GM12878 (cell line): ENCODE data around the gene ORAI3. TPM values are rescaled to one million over a fixed set of nuclear protein-coding genes. Genes with fewer than 3 reads are reported as not detected.
A peak's percentile ranks its signal among the peaks of the same experiment; 100 is the strongest.

Experiments used
- ATAC-seq: fragments of 200-7000 bp; cut with Tn5 transposase; 3 replicates; pipeline ENCODE4 v1.9.1; 2020; ENCODE audit warnings: mild to moderate bottlenecking, moderate library complexity
- BruUV-seq: library from RNA; stranded (reverse); fragments of 400-500 nt; replicated peaks from 2 replicates; lab custom pipeline; 2021; lab: Mats Ljungman, UMichigan
- CTCF ChIA-PET: fragments of 300-600 bp; sonication (Branson Sonifier 250); formaldehyde crosslinking; extraction: SDS; loops from one replicate; lab custom pipeline; 2021; ENCODE audit warnings: inconsistent platforms; lab: Yijun Ruan, JAX
- POLR2A ChIA-PET: fragments of 350-600 bp; formaldehyde crosslinking; extraction: SDS; loops from one replicate; lab custom pipeline; 2021; ENCODE audit warnings: inconsistent platforms; lab: Charles Lee
- RAD21 ChIA-PET: fragments of 300-600 bp; sonication (Branson Sonifier 250); formaldehyde crosslinking; loops from one replicate; lab custom pipeline; 2023; ENCODE audit warnings: antibody characterized with exemption; ENCODE audit not compliant: unreplicated experiment; lab: Charles Lee
- SMC1A ChIA-PET: fragments of 300-600 bp; sonication (Branson Sonifier 250); formaldehyde crosslinking; loops from one replicate; lab custom pipeline; 2023; ENCODE audit not compliant: unreplicated experiment, uncharacterized antibody; lab: Charles Lee
- DNase-seq: peaks from one replicate; pipeline ENCODE4 v3.0.0-alpha.2; 2011; ENCODE audit warnings: low read depth, low spot score
- FAIRE-seq: peaks from 3 replicates; lab custom pipeline; 2011; peaks lifted over from hg19 to GRCh38; lab: Jason Lieb, UNC
- H2AFZ ChIP-seq: 2 replicates; pipeline ENCODE4 v1.6.0; 2011; ENCODE audit warnings: low read depth, low read length, control low read depth; ENCODE audit not compliant: control insufficient read depth
- H3K27ac ChIP-seq: 2 replicates; pipeline ENCODE4 v1.5.1; 2011; ENCODE audit warnings: control low read depth; ENCODE audit not compliant: control insufficient read depth, insufficient read depth
- H3K27me3 ChIP-seq, 2 experiments: replicated peaks in 1 of 2; 2 replicates each; pipeline versions ENCODE4 v1.6.0 to v1.6.1; 2011; ENCODE audit warnings: low read length in 1 of 2; ENCODE audit not compliant: control insufficient read depth in 2 of 2, insufficient read depth in 2 of 2
- H3K36me3 ChIP-seq, 2 experiments: 2 replicates each; pipeline ENCODE4 v1.5.1; 2011; ENCODE audit warnings: low read length in 1 of 2; ENCODE audit not compliant: control insufficient read depth in 2 of 2, insufficient read depth in 2 of 2
- H3K4me1 ChIP-seq: 2 replicates; pipeline ENCODE4 v1.6.1; 2011; ENCODE audit warnings: mild to moderate bottlenecking, low read length, moderate library complexity, mixed read lengths; ENCODE audit not compliant: control insufficient read depth, insufficient read depth
- H3K4me2 ChIP-seq: 2 replicates; pipeline ENCODE4 v1.6.0; 2011; ENCODE audit warnings: control low read depth; ENCODE audit not compliant: control insufficient read depth, insufficient read depth
- H3K4me3 ChIP-seq: fragments of 200-600 bp; sonication (generic); 2 replicates; pipeline ENCODE4 v1.5.1; 2016
- H3K79me2 ChIP-seq: 2 replicates; pipeline ENCODE4 v1.6.0; 2011; ENCODE audit warnings: low read length; ENCODE audit not compliant: control insufficient read depth, insufficient read depth
- H3K9ac ChIP-seq: 2 replicates; pipeline ENCODE4 v1.8.0; 2011; ENCODE audit warnings: low read length, control low read depth, mixed read lengths; ENCODE audit not compliant: control insufficient read depth, insufficient read depth
- H3K9me3 ChIP-seq: replicated peaks from 3 replicates; pipeline ENCODE4 v1.5.1; 2011; ENCODE audit warnings: mild to moderate bottlenecking, low read length; ENCODE audit not compliant: control insufficient read depth, insufficient read depth
- H4K20me1 ChIP-seq: 2 replicates; pipeline ENCODE4 v1.6.0; 2011; ENCODE audit not compliant: control insufficient read depth, insufficient read depth
- ASH2L ChIP-seq: fragments of 300-600, 200-600 bp; sonication (generic); IDR thresholded peaks from 2 replicates; pipeline ENCODE4 v1.6.1; 2017; ENCODE audit warnings: low read depth, mild to moderate bottlenecking, borderline replicate concordance
- CBFB ChIP-seq: IDR thresholded peaks from 2 replicates; pipeline ENCODE4 v1.6.1; 2016; ENCODE audit warnings: antibody characterized with exemption, low read depth
- CREM ChIP-seq: IDR thresholded peaks from 2 replicates; pipeline ENCODE4 v1.6.1; 2014; ENCODE audit warnings: antibody characterized with exemption, low read depth
- GABPA ChIP-seq: IDR thresholded peaks from 2 replicates; pipeline ENCODE4 v1.6.1; 2014; ENCODE audit warnings: antibody characterized with exemption, low read depth, mild to moderate bottlenecking, inconsistent platforms
- HDGF ChIP-seq: fragments of 450-650 bp; IDR thresholded peaks from 2 replicates; pipeline ENCODE4 v1.6.1; 2016; ENCODE audit warnings: antibody characterized with exemption
- PAX8 ChIP-seq: fragments of 450-650 bp; IDR thresholded peaks from 2 replicates; pipeline ENCODE4 v1.6.1; 2017; ENCODE audit warnings: mild to moderate bottlenecking, moderate library complexity
- TARDBP ChIP-seq: IDR thresholded peaks from 2 replicates; pipeline ENCODE4 v1.6.1; 2016; ENCODE audit warnings: borderline replicate concordance
- WGBS: methylation state at CpG from one replicate; pipeline ENCODE4 v1.1.6; 2016; ENCODE audit warnings: low lambda C conversion rate; ENCODE audit not compliant: insufficient replicate concordance, insufficient coverage; ENCODE audit errors: missing lambda C conversion rate; 5-methylcytosine and 5-hydroxymethylcytosine counted together
- in situ Hi-C: fragments of 300-500 bp; cut with MboI; formaldehyde crosslinking; loops from 9 replicates; pipeline ENCODE4 v1.14.3; 2018; ENCODE audit warnings: mixed read lengths
- intact Hi-C: fragments of 100-400 bp; cut with micrococcal nuclease; formaldehyde crosslinking; loops from one replicate; pipeline ENCODE4 v1.14.2; 2022; ENCODE audit not compliant: unreplicated experiment
- polyA plus RNA-seq, 11 experiments: library from polyadenylated mRNA; depleted of rRNA in 4 of 11; unstranded in 6 of 11; stranded (reverse) in 5 of 11; fragments of >200 nt; fragmentation: Nextera tagmentation in 4 of 11; fragmentation: Illumina TruSeq in 1 of 11; extraction: Ambion mirVana in 4 of 11; extraction: Trizol in 1 of 11; gene quantifications; 1 replicate in 1 of 11; 2 replicates in 10 of 11; pipeline versions ENCODE4 v1.2.1 to v1.2.3, GENCODE V29; 2011 to 2016; ENCODE audit warnings: inconsistent platforms in 2 of 11, missing spikeins in 2 of 11, low read depth in 1 of 11
- total RNA-seq, 4 experiments: library from RNA; depleted of rRNA in 3 of 4; stranded (reverse); fragments of >200 nt in 3 of 4; fragmentation: Illumina TruSeq in 1 of 4; extraction: Trizol in 1 of 4; gene quantifications; 2 replicates each; pipeline versions ENCODE4 v1.2.1 to v1.2.3, GENCODE V29; 2013 to 2021
- TF ChIP-seq, protein P1 (sequence below): fragments of 450-650 bp; formaldehyde crosslinking; IDR thresholded peaks from 2 replicates; pipeline ENCODE4 v1.4.0; 2022; ENCODE audit warnings: mild to moderate bottlenecking, moderate library complexity
- TF ChIP-seq, protein P2 (sequence below): fragments of 450-650 bp; IDR thresholded peaks from 2 replicates; pipeline ENCODE4 v1.6.1; 2018; ENCODE audit warnings: mild to moderate bottlenecking, low read depth, moderate library complexity; ENCODE audit not compliant: partially characterized antibody
- TF ChIP-seq, protein P3 (sequence below): fragments of 450-650 bp; IDR thresholded peaks from 2 replicates; pipeline ENCODE4 v1.6.1; 2017; ENCODE audit warnings: mild to moderate bottlenecking, moderate library complexity

ORAI3 gene
- total and polyA plus RNA-seq, 10 of the 15 experiments (the other 5 are each of a cell fraction or from before 2014, with no cell fraction given) = 3.4 to 21.9 (median 16.2) TPM

DNA sequence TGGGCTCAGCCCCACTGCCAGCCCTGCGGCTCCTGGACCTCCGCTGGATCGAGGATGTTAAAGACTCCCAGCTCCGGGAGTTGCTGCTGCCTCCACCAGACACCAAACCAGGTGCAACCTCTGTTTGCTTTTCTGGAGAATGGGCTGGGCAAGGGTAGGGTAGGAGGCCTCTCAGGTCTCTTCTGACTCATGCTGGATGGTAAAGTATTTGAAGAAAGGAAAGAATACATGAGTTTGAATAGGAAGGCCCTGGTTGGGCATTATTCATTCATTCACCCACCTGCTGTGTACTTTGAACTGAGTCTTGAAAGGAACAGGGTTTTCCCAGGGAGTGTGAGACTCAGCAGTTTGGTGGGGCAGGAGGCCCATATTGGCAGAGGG is 6.5 kb upstream of the ORAI3 start:
- RAD21 ChIA-PET = interaction anchor here (0.7 to 4.2 kb wide), 13 partner anchors 9 to 245 kb away, joined by 3 to 34 read pairs (median 4); partner anchors contain the start of gene PHKG2
- WGBS = 91% methylated on average over 4 of the region's 4 CpGs
- FAIRE-seq (no peak), ATAC-seq (peak; percentile 5; the same call in 1 of the 3 replicates), DNase-seq (no peak)
- TF ChIP-seq HDGF (no peak), CREM (no peak), TARDBP (no peak), CBFB (no peak), PAX8 (no peak), GABPA (no peak), ASH2L (no peak)
- TF ChIP-seq, protein P1, sequence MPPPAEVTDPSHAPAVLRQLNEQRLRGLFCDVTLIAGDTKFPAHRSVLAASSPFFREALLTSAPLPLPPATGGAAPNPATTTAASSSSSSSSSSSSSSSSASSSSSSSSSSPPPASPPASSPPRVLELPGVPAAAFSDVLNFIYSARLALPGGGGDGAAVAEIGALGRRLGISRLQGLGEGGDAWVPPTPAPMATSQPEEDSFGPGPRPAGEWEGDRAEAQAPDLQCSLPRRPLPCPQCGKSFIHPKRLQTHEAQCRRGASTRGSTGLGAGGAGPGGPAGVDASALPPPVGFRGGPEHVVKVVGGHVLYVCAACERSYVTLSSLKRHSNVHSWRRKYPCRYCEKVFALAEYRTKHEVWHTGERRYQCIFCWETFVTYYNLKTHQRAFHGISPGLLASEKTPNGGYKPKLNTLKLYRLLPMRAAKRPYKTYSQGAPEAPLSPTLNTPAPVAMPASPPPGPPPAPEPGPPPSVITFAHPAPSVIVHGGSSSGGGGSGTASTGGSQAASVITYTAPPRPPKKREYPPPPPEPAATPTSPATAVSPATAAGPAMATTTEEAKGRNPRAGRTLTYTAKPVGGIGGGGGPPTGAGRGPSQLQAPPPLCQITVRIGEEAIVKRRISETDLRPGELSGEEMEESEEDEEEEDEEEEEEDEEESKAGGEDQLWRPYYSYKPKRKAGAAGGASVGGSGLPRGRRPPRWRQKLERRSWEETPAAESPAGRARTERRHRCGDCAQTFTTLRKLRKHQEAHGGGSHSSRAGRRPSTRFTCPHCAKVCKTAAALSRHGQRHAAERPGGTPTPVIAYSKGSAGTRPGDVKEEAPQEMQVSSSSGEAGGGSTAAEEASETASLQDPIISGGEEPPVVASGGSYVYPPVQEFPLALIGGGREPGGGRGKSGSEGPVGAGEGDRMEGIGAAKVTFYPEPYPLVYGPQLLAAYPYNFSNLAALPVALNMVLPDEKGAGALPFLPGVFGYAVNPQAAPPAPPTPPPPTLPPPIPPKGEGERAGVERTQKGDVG (CRISPR knock-in tag) = no peak
- TF ChIP-seq, protein P2, sequence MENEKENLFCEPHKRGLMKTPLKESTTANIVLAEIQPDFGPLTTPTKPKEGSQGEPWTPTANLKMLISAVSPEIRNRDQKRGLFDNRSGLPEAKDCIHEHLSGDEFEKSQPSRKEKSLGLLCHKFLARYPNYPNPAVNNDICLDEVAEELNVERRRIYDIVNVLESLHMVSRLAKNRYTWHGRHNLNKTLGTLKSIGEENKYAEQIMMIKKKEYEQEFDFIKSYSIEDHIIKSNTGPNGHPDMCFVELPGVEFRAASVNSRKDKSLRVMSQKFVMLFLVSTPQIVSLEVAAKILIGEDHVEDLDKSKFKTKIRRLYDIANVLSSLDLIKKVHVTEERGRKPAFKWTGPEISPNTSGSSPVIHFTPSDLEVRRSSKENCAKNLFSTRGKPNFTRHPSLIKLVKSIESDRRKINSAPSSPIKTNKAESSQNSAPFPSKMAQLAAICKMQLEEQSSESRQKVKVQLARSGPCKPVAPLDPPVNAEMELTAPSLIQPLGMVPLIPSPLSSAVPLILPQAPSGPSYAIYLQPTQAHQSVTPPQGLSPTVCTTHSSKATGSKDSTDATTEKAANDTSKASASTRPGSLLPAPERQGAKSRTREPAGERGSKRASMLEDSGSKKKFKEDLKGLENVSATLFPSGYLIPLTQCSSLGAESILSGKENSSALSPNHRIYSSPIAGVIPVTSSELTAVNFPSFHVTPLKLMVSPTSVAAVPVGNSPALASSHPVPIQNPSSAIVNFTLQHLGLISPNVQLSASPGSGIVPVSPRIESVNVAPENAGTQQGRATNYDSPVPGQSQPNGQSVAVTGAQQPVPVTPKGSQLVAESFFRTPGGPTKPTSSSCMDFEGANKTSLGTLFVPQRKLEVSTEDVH = no peak
- TF ChIP-seq, protein P3, sequence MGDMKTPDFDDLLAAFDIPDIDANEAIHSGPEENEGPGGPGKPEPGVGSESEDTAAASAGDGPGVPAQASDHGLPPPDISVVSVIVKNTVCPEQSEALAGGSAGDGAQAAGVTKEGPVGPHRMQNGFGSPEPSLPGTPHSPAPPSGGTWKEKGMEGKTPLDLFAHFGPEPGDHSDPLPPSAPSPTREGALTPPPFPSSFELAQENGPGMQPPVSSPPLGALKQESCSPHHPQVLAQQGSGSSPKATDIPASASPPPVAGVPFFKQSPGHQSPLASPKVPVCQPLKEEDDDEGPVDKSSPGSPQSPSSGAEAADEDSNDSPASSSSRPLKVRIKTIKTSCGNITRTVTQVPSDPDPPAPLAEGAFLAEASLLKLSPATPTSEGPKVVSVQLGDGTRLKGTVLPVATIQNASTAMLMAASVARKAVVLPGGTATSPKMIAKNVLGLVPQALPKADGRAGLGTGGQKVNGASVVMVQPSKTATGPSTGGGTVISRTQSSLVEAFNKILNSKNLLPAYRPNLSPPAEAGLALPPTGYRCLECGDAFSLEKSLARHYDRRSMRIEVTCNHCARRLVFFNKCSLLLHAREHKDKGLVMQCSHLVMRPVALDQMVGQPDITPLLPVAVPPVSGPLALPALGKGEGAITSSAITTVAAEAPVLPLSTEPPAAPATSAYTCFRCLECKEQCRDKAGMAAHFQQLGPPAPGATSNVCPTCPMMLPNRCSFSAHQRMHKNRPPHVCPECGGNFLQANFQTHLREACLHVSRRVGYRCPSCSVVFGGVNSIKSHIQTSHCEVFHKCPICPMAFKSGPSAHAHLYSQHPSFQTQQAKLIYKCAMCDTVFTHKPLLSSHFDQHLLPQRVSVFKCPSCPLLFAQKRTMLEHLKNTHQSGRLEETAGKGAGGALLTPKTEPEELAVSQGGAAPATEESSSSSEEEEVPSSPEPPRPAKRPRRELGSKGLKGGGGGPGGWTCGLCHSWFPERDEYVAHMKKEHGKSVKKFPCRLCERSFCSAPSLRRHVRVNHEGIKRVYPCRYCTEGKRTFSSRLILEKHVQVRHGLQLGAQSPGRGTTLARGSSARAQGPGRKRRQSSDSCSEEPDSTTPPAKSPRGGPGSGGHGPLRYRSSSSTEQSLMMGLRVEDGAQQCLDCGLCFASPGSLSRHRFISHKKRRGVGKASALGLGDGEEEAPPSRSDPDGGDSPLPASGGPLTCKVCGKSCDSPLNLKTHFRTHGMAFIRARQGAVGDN = no peak
- H3K4me2 ChIP-seq = no peak overlapping the region
- BruUV-seq = no TSS peak
- no peak overlapping the region for H3K4me3 ChIP-seq
- in situ Hi-C loops (no loop called here), intact Hi-C loops (loop anchor here (1.0 kb wide), 1 partner anchor 98 kb away; no protein-coding TSS in a partner anchor)
- POLR2A ChIA-PET = interaction anchor here (0.5 to 1.2 kb wide), 4 partner anchors 8 to 134 kb away, joined by 3 to 4 read pairs (median 3); no protein-coding TSS in a partner anchor
- peaks cover 0 to 7% of the 10 kb centered on the region in 2 experiments; a peak in 2 of 4 replicates for H3K36me3 ChIP-seq
- no peaks in the 10 kb centered on the region for H3K27me3 ChIP-seq
- CTCF ChIA-PET = interaction anchor here (0.6 to 5.0 kb wide), 39 partner anchors 8 to 514 kb away, joined by 3 to 60 read pairs (median 4); partner anchors contain the start of genes FBXL19 and SRCAP
- SMC1A ChIA-PET = interaction anchor here (0.8 to 4.0 kb wide), 10 partner anchors 7 to 182 kb away, joined by 3 to 39 read pairs (median 4); partner anchors contain the start of gene CTF1
- H3K9ac ChIP-seq = no peak overlapping the region
- H2AFZ ChIP-seq = no peak overlapping the region
- no peaks in the 10 kb centered on the region for H3K9me3 ChIP-seq
- no peaks in the 10 kb centered on the region for H4K20me1 ChIP-seq
- no peak overlapping the region for H3K27ac ChIP-seq
- peaks cover 9% of the 10 kb centered on the region for H3K4me1 ChIP-seq
- no peaks in the 10 kb centered on the region for H3K79me2 ChIP-seq
